Loucy (cell line): Measurements from ENCODE around the gene ACOD1.

Experiments
- CTCF ChIP-seq: fragments of 200-600 bp; sonication (generic); conservative IDR thresholded peaks from 2 replicates; pipeline ENCODE4 v1.5.1; 2014; ENCODE audit warnings: mild to moderate bottlenecking, antibody characterized with exemption, low read length
- EZH2phosphoT487 ChIP-seq: fragments of 200-600 bp; IDR thresholded peaks from 2 replicates; pipeline ENCODE4 v1.6.1; 2018; ENCODE audit warnings: antibody characterized with exemption, mild to moderate bottlenecking, moderate library complexity, borderline replicate concordance

DNA sequence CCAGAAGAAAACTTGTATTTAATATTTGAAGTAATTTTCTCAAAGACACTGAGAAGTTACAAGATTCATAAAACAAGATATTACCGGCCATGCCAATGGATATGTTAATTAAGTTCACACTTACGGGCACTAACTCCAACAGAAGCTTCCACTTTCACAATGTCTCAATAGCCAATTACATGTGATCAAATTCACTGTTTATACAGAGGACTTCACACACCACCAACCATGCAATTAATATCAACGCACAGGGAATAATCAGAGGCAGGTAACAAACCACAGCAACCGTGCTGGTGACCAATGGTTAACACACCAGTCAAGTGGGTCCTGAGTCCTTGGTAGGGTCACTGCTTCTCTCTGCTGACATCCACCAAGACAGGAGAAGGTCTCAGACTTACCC, 5.9 kb upstream of the ACOD1 start:
- TF ChIP-seq CTCF, result no peak
- no peak for TF ChIP-seq EZH2phosphoT487
